ENCODE measurements around the gene MEOX1. TPM values are rescaled to one million over a fixed set of nuclear protein-coding genes. Genes with fewer than 3 reads are reported as not detected.

MEOX1 gene
- total and polyA plus RNA-seq, 2 of the 8 experiments (the other 6 are each of a cell fraction or from before 2014, with no cell fraction given), result not detected

DNA sequence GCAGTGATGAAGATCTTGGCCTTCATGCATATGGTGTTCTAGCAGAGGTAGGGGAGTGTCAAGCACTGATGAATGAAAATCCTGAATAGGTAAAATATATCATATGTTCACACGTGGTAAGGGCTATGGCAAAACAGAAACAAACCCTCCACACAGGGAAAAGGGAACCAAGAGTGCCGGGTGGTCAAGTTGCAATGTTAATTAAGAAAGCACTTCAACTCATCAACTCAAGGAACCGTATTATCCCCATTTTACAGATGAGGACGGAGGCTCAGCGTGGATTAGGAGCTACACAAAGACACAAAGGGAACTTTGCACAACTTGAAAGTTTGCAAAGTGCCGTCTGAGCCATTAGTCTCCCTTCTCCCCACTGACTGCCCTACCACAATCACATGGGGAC lies 28.1 kb upstream of the MEOX1 start (continued):
- TF ChIP-seq CBX5 (IDR thresholded peaks at IDR 0.05; ENCODE audit: low read depth, low read length) (no peak), KDM1A (IDR thresholded peaks at IDR 0.05; ENCODE audit: borderline replicate concordance, low read length) (no peak), SIX5 (IDR thresholded peaks at IDR 0.05; ENCODE audit: low read depth, low read length) (no peak)
